ENCODE results near the gene RNF112.

The RNF112 gene

DNA sequence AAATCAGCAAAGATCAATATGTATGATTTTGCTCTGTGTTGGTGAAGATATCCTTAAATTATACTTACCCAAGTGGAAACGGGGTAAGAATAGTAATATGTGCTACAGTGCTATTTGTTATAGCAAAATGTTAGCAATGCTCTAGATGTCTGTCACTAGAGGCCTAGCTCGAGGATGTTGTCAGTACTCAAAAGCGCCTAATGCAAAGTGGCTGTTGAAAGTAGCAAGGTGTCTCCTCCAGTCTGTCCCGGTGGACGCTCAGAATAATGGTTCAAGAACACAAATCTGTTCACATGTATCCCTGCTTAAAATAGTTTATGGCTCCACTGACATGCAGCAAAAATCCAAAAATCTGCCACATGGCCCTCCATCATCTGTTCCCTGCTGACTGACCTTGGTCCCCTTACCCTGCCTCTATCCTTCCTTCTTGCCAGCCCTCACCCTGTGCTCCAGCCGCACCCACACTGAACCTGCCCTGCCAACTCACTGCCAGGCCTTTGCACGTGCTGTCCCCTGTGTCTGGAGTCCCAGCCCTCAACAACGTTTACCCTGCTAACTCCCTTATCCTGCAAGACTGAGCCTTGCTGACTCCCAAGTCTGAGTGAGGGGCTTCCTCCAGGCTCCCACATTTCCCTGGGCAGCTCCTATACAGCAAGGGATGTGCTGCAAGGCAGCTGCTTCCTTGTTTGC, 9.6 kb upstream of the RNF112 start:
- no peak for TF ChIP-seq TAF1 (IDR thresholded peaks at IDR 0.05; ENCODE audit: low read depth, low read length)
- no peak for TF ChIP-seq SPI1 (IDR thresholded peaks at IDR 0.05; ENCODE audit: low read depth, low read length)
- TF ChIP-seq PAX5 (IDR thresholded peaks at IDR 0.05; ENCODE audit: insufficient read depth, low read length, severe bottlenecking): no peak
- no peak for TF ChIP-seq POLR2A (IDR thresholded peaks at IDR 0.05; ENCODE audit: low read depth, low read length)
- TF ChIP-seq POLR2AphosphoS5 (IDR thresholded peaks at IDR 0.05; ENCODE audit: low read depth, low read length): no peak
- no peak for TF ChIP-seq POU2F2 (IDR thresholded peaks at IDR 0.05; ENCODE audit: low read depth, low read length)
- no peak for FAIRE-seq
- DNase-seq (ENCODE audit: insufficient read length, low spot score): no peak

DNA sequence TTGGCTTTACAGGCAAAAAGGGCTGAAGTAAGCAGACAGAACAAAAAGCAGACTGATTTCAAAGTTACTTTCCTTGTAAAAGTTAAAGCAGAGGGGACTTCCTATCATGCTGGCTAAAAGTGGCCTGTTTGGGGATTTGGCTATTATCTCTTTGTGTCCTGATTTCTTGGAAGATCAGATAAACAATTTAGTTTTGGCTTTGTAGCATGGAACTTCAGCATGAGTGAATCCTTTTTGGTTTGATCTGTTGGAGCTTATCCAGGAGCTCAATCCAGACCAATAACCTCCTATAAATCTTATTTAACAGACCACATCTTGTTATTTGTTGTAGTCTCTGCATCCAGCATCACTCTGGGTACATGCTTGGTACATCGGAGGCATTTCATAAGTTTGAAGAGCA, 8.9 kb upstream of the RNF112 start:
- DNase-seq (ENCODE audit: insufficient read length, low spot score): no peak
- TF ChIP-seq POLR2AphosphoS5 (IDR thresholded peaks at IDR 0.05; ENCODE audit: low read depth, low read length) (no peak), POU2F2 (IDR thresholded peaks at IDR 0.05; ENCODE audit: low read depth, low read length) (no peak), SPI1 (IDR thresholded peaks at IDR 0.05; ENCODE audit: low read depth, low read length) (no peak), TAF1 (IDR thresholded peaks at IDR 0.05; ENCODE audit: low read depth, low read length) (no peak), PAX5 (IDR thresholded peaks at IDR 0.05; ENCODE audit: insufficient read depth, low read length, severe bottlenecking) (no peak), POLR2A (IDR thresholded peaks at IDR 0.05; ENCODE audit: low read depth, low read length) (no peak)
- FAIRE-seq: no peak

DNA sequence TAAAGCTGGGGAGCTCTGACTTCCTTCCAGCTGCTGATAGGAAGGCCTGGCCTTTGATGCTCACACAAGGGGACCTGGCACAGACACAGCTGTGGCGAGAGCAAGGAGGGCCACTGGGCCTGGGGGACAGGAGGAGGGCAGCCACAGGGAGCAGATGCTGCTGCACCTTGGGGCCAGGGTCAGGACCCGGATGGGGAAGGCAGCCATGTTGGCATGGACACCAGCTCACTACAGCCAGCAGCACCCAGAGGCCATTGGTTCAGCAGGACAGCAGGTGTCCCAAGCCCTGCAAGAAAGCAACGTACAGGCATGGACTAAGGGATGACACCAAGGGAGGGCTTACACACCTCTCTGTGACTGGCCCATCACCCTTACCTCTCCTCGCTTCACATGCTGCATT, 8.0 kb upstream of the RNF112 start:
- no peak for TF ChIP-seq POU2F2 (IDR thresholded peaks at IDR 0.05; ENCODE audit: low read depth, low read length)
- TF ChIP-seq SPI1 (IDR thresholded peaks at IDR 0.05; ENCODE audit: low read depth, low read length): no peak
- TF ChIP-seq POLR2AphosphoS5 (IDR thresholded peaks at IDR 0.05; ENCODE audit: low read depth, low read length): no peak
- TF ChIP-seq PAX5 (IDR thresholded peaks at IDR 0.05; ENCODE audit: insufficient read depth, low read length, severe bottlenecking): no peak
- TF ChIP-seq TAF1 (IDR thresholded peaks at IDR 0.05; ENCODE audit: low read depth, low read length): no peak
- no peak for TF ChIP-seq POLR2A (IDR thresholded peaks at IDR 0.05; ENCODE audit: low read depth, low read length)
- DNase-seq (ENCODE audit: insufficient read length, low spot score) (no peak), FAIRE-seq (no peak)

DNA sequence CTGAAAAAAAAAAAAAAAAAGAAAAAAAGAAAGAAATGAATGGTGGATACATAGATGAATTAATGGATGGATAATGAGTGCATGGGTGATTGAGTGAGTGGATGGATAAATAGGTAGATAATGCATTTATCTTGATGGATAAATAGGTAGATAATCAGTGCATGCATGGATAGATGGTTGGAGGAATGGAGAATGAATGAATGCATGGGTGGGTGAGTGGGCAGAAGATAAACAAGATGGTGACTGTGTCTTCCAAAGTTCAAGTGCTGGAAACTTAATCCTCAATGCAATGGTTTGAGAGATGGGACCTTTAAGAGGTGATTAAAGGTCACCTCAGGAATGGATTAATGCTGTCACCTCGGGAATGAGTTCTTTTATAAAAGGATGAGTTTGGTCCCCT, 6.8 kb upstream of the RNF112 start:
- TF ChIP-seq POU2F2 (IDR thresholded peaks at IDR 0.05; ENCODE audit: low read depth, low read length): no peak
- no peak for TF ChIP-seq PAX5 (IDR thresholded peaks at IDR 0.05; ENCODE audit: insufficient read depth, low read length, severe bottlenecking)
- no peak for TF ChIP-seq SPI1 (IDR thresholded peaks at IDR 0.05; ENCODE audit: low read depth, low read length)
- TF ChIP-seq POLR2A (IDR thresholded peaks at IDR 0.05; ENCODE audit: low read depth, low read length): no peak
- no peak for DNase-seq (ENCODE audit: insufficient read length, low spot score)

DNA sequence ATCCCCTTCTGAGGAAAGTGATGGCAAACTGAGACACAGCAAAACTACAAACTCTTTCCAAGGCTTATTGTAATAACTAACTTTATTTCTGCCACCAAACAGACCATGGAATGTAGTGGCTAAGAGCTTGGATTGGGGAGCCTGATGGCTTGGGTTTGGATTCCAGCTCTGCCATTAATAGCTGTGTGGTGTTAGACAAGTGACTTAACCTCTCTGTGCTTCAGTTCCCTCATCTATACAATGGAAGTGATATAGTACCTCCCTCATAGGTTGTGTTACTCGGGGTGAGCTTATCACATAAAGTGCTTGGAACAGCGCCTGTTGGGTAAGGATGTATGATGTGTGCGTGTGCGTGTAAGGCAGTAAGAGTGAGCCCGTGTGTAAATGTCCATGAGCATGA, 5.9 kb upstream of the RNF112 start:
- DNase-seq (ENCODE audit: insufficient read length, low spot score) (no peak), FAIRE-seq (no peak)
- no peak for TF ChIP-seq POLR2A (IDR thresholded peaks at IDR 0.05; ENCODE audit: low read depth, low read length)
- TF ChIP-seq POU2F2 (IDR thresholded peaks at IDR 0.05; ENCODE audit: low read depth, low read length): no peak
- no peak for TF ChIP-seq POLR2AphosphoS5 (IDR thresholded peaks at IDR 0.05; ENCODE audit: low read depth, low read length)
- no peak for TF ChIP-seq PAX5 (IDR thresholded peaks at IDR 0.05; ENCODE audit: insufficient read depth, low read length, severe bottlenecking)
- no peak for TF ChIP-seq TAF1 (IDR thresholded peaks at IDR 0.05; ENCODE audit: low read depth, low read length)
- TF ChIP-seq SPI1 (IDR thresholded peaks at IDR 0.05; ENCODE audit: low read depth, low read length): no peak

More for the DNA sequence above, 6.8 kb upstream of the RNF112 start:
- no peak for FAIRE-seq

DNA sequence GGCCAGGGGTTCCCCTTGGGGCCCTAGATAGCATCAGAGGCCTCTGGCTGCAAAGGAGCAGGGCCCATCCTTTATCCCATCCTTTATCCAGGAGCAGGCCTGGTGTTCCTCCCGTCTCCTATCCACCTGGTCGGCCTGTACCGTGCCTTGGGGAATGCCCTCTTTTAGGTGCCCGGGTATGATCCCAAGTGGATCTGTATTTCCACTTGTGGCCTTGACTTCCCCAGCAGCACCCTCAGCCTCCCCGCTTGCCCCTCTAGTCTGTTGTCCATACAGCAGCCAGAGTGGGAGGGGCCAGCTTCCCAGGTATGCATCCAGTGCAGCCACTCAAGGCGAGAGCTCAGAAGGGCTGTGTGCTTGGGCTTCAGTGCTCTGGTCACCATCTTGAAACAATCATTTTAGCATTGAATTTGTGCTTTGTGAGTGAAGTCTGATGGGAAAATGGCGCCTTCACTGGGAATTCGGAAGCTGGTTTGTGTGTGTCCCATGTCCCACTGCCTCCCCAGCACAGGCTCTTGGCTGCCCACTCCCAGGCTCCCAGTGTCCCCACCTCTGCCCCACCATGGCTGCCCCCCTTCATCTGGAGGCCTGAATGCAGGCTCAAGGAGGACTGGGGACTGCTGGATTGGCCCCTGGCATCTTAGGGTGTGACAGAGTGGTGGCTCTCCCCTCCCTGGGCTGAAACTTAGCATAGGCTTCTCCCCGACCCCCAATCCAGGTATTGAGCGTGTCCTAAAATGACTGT, 3.3 kb upstream of the RNF112 start:
- FAIRE-seq (no peak), DNase-seq (ENCODE audit: insufficient read length, low spot score) (no peak)
- TF ChIP-seq POU2F2 (IDR thresholded peaks at IDR 0.05; ENCODE audit: low read depth, low read length) (no peak), POLR2AphosphoS5 (IDR thresholded peaks at IDR 0.05; ENCODE audit: low read depth, low read length) (no peak), PAX5 (IDR thresholded peaks at IDR 0.05; ENCODE audit: insufficient read depth, low read length, severe bottlenecking) (no peak), SPI1 (IDR thresholded peaks at IDR 0.05; ENCODE audit: low read depth, low read length) (no peak), POLR2A (IDR thresholded peaks at IDR 0.05; ENCODE audit: low read depth, low read length) (no peak), TAF1 (IDR thresholded peaks at IDR 0.05; ENCODE audit: low read depth, low read length) (no peak)

DNA sequence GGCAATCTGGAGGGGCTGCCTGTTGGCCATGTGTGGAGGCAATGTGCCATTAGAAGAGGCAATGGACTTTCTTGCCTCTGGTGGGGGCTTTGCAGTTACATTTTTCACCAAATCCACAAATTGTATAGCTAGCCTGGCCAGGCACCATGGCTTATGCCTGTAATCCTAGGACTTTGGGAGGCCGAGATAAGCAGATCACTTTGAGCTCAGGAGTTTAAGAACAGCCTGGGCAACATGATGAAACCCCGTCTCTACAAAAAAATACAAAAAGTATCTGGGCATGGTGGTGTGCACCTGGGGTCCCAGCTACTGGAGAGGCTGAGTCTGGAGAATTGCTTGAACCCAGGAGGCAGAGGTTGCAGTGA, 2.7 kb upstream of the RNF112 start:
- FAIRE-seq: no peak
- TF ChIP-seq TAF1 (IDR thresholded peaks at IDR 0.05; ENCODE audit: low read depth, low read length): no peak
- no peak for TF ChIP-seq SPI1 (IDR thresholded peaks at IDR 0.05; ENCODE audit: low read depth, low read length)
- TF ChIP-seq PAX5 (IDR thresholded peaks at IDR 0.05; ENCODE audit: insufficient read depth, low read length, severe bottlenecking): no peak
- TF ChIP-seq POLR2AphosphoS5 (IDR thresholded peaks at IDR 0.05; ENCODE audit: low read depth, low read length): no peak
- no peak for TF ChIP-seq POU2F2 (IDR thresholded peaks at IDR 0.05; ENCODE audit: low read depth, low read length)
- no peak for DNase-seq (ENCODE audit: insufficient read length, low spot score)

DNA sequence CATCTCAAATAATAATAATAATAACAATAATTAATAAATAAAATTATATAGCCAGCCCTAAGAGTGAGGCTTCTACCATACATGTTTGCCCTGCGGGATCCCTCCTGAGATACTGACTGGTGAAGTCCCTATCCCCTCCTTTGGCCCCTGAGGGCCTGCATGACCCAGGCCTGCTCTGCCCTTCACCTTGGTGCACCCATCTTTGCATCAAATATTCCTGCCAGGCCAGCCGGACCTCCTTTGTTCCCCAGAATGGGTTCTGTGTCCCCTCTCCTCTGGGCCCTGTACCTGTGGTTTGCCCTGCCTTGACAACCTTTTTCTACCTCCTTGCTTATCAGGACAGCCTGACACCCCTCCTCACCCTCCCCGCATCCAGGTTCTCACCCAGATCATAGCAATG, 2.0 kb upstream of the RNF112 start:
- no peak for FAIRE-seq
- TF ChIP-seq PAX5 (IDR thresholded peaks at IDR 0.05; ENCODE audit: insufficient read depth, low read length, severe bottlenecking): no peak
- DNase-seq (ENCODE audit: insufficient read length, low spot score): no peak

DNA sequence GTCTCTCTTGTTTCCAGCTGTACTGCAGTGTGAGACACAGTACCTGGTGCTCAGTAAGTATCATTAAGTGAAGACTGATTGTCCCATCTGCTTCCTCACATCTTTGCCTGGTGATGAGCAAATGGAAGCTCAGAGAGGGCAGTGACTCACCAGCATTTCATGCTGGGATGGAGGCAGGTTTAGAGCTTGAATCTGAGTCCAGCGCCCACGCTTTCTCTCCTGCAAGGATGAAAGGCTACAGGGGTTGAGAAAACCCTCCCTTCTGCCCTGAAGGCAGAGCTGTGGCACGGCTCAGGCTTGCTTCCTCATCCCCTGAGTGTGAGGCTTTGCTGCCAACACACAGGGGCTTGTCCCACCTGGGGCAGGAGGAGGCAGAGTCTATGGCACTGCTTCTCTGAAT, 1.5 kb upstream of the RNF112 start:
- no peak for TF ChIP-seq POLR2A (IDR thresholded peaks at IDR 0.05; ENCODE audit: low read depth, low read length)
- TF ChIP-seq SPI1 (IDR thresholded peaks at IDR 0.05; ENCODE audit: low read depth, low read length): no peak
- no peak for TF ChIP-seq PAX5 (IDR thresholded peaks at IDR 0.05; ENCODE audit: insufficient read depth, low read length, severe bottlenecking)
- no peak for TF ChIP-seq POLR2AphosphoS5 (IDR thresholded peaks at IDR 0.05; ENCODE audit: low read depth, low read length)
- no peak for TF ChIP-seq TAF1 (IDR thresholded peaks at IDR 0.05; ENCODE audit: low read depth, low read length)
- TF ChIP-seq POU2F2 (IDR thresholded peaks at IDR 0.05; ENCODE audit: low read depth, low read length): no peak

DNA sequence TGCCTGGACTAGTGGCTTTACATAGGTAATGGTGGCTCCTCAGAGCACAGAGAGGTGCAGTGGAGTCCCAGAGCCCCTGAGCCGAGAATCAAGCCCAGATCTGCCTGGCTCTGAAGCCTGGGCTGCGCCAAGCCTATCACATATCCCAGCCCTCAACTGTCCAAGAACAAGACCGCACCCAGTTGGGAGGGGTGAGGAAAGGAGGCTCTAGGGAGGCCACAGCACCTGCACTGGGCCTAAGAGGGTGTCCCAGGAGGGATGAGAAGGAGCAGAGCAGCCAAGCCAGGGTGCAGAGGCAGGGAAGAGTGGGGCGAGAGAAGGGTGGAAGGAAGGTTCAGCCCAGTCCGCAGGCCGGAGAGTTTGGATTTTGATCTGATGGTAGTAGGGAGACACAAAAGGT, 941 bp upstream of the RNF112 start:
- DNase-seq (ENCODE audit: insufficient read length, low spot score) (no peak), FAIRE-seq (no peak)
- TF ChIP-seq POLR2AphosphoS5 (IDR thresholded peaks at IDR 0.05; ENCODE audit: low read depth, low read length): no peak
- TF ChIP-seq PAX5 (IDR thresholded peaks at IDR 0.05; ENCODE audit: insufficient read depth, low read length, severe bottlenecking): no peak

More for the DNA sequence above, 1.5 kb upstream of the RNF112 start:
- no peak for FAIRE-seq
- no peak for DNase-seq (ENCODE audit: insufficient read length, low spot score)
